HG02981 (cell line): Measurements from ENCODE around the gene SLC29A2.
"Not testable (repeated sequence)": the region's sequence is repeated elsewhere in the genome, so short reads cannot be mapped to it uniquely, and the experiment has no call there.

Source experiments
- ATAC-seq: cut with Tn5 transposase; IDR thresholded peaks from one replicate; pipeline ENCODE4 v1.9.1; 2021; ENCODE audit warnings: mild to moderate bottlenecking, moderate library complexity; ENCODE audit not compliant: unreplicated experiment

Gene SLC29A2

GRCh38 chr11:66350560-66351235 lies 20.9 kb downstream of the SLC29A2 start:
- not testable (repeated sequence) for ATAC-seq

DNA sequence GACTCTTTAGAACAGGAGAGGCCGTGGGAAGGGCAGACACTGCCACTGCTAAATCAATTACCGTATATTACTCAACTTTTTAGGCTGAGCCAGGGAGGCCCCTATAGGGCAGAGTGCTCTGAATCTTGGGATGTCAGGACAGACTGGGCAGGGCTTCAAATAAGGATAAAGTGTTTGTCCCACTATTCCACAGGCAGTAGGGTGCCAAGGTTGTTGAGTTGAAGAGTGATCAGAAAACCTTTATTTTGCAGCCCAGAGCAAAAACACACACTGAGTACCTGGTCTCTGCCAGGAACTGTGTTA lies 22.5 kb downstream of the SLC29A2 start:
- no peak for ATAC-seq

GRCh38 chr11:66347425-66348276 lies 23.9 kb downstream of the SLC29A2 start, which contains the start of gene B4GAT1:
TSS of gene B4GAT1 (minus strand) at chr11:66347629. CDS start at chr11:66347545, 84 bp downstream.
- ATAC-seq = no peak

- ATAC-seq = no peak
Observed at GRCh38 chr11:66346476-66347424, 24.8 kb downstream of the SLC29A2 start.

DNA sequence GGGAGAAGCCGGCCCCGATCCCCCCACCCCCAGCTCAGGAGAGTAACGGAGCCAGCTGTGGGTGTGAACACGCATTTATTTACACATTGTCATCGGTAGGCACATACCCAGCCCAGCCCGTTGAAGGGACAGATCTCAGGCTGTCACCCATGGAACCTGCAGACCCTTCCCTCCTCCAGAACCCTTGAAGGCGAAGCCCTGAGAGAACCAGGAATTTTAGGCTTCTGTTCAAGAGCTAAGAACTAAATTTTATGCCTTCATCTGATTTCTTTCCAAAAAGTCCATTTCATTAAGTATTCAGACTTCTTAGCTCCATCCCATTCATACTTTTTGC lies 26.3 kb downstream of the SLC29A2 start:
- no peak for ATAC-seq

GRCh38 chr11:66344550-66345315 lies 26.8 kb downstream of the SLC29A2 start, which contains the start of gene BRMS1:
TSS of gene BRMS1 (minus strand) at chr11:66345104. CDS start at chr11:66342234, 2,870 bp downstream.
- ATAC-seq = peak; percentile 55

DNA sequence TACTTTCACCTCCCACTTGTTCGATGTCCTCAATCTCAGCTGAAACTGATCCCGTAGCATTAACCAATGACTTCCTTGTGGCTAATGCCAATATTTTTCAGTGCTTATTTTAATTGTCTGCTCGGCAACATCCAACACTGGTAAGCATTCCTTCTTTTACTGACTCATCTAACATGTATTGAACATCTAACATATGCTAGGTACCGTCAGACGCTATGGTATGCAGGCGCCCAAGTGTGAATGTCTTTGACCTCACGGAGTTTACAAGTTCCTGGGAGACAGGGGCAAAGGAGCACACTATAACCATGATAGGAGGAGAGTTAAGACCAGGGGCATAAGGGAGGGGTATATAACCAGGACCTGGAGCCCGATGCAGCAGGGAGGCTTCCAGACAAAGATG lies 28.4 kb downstream of the SLC29A2 start:
- ATAC-seq = no peak

DNA sequence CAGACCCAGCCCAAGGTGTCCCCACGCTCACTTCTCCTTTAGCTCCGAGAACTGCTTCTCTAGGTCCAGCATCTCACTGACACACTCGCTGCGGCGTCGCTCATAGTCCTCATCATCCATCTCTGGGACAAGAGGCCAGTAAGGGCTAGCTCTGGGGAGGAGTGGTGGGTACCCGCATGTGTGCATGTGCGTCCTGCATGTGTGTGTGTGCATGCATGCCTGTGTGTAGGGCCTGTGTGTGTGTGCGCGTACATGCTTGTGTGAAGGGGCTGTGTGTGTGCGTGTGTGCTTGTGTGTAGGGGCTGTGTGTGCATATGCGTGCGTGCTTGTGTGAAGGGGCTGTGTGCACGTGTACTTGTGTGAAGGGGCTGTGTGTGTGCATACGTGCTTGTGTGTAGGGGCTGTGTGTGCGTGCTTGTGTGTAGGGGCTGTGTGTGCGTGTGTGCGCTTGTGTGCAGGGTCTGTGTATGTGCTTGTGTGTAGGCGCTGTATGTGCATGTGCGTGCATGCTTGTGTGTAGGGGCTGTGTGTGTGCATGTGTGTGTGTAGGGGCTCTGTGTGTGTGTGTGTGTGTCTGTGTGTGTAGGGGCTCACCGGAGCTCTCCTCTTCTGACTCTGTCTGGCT lies 29.9 kb downstream of the SLC29A2 start:
- no peak for ATAC-seq

GRCh38 chr11:66340596-66341501 lies 30.7 kb downstream of the SLC29A2 start:
- no peak for ATAC-seq

- ATAC-seq = no peak
Observed at GRCh38 chr11:66339686-66340483, 31.7 kb downstream of the SLC29A2 start.

GRCh38 chr11:66339162-66339675 lies 32.3 kb downstream of the SLC29A2 start:
- no peak for ATAC-seq

- no peak for ATAC-seq
Observed at GRCh38 chr11:66338276-66339161, 33.0 kb downstream of the SLC29A2 start.

DNA sequence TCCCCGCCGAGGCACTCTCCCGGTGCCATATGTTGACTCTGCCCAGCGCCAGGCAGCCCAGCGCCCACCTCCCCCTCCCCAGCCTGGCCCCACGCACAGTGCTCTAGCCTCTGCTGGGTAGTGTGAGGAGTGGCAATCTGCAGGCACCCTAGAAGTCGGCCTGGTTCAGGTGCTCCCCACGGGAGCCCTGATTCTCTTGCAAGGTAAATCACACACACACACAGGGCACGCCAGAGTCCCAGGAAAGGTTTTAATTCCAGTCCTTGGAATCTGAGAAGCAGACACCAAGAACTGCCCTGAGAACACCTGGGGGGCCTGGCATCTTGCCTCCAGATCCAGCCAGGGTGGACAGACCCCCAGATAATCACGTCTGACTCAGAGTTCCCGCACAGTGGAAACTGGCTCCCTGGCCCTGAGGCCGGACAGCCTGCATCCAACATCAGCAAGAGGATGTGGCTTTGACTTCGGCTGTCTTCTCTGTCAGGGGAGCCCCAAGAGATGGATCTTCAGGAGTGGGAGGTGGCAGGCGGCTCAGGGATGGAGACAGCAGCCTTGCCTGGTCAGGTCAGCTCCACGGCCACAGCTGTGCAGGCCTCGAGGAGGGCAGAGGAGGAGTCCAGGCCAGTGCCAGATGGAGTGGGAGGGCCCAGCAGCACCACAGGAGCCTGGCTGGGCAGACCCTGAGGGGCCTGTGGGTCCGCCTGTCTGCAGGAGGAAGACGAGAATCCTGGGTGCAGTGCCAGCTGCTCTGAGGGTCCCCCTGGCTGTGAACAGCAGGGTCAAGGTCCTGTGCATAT lies 34.3 kb downstream of the SLC29A2 start:
- ATAC-seq = no peak

DNA sequence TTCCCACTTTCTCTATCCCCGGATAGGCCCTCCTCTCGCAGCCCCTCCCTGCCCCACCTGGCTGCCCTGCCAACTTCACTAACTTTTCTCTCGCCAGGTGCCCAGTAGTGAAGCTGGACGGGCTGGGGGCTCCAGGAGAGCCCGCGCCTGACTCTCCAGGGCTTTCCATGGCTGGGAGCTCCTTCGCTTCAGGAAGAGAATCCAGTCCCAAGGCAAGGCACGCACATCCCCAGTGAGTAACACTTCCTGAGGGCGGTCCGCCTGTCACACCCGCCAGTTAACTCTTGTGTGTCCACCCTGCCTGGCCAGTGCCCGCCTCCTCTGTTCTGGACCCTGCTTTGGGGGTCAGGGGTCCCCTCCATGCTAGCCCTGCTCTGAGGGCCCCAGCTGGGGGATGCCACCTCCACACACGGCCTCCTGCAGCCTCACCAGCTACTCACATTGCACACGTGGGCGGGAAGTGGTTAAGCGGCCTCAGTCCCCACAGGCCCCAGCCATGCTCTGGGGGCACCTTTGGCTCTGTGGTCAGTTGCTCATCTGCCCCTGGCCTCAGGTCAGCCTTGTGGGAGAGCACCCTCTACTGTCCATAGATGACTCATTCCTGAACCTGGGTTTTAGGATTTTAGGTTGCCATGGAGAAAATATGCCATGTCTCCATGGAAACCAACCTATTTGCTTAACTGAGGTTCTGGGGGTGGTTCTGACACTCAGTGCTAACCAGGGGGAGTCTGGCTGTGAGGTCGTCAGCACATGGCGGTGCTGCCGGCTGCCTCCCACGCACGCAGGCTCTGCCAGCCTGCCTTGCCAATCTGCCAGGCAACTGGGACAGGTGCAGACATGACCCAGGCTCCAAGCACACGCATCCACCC lies 35.1 kb downstream of the SLC29A2 start, which contains the start of gene RIN1:
Gene RIN1, minus strand, starts transcription at position 201 of the 869 bp plus-strand sequence. Its CDS starts 32 bp downstream, at position 169.
- ATAC-seq = peak; percentile 63
